ENCODE measurements around the gene SLC51B.

The SLC51B gene

GRCh38 chr15:65008983-65009382 is 36.2 kb upstream of the SLC51B start:
- TF ChIP-seq REST (IDR thresholded peaks at IDR 0.05; ENCODE audit: insufficient read depth in 1 of 2, low read depth in 2 of 2, low read length in 2 of 2) = no peak
- TF ChIP-seq TAF1 (IDR thresholded peaks at IDR 0.05; ENCODE audit: borderline replicate concordance, insufficient read depth, low read length) = no peak

GRCh38 chr15:65020419-65020818 is 24.8 kb upstream of the SLC51B start:
- TF ChIP-seq SIN3A (IDR thresholded peaks at IDR 0.05; ENCODE audit: borderline replicate concordance, insufficient read depth, low read length) (no peak), TAF1 (IDR thresholded peaks at IDR 0.05; ENCODE audit: borderline replicate concordance, insufficient read depth, low read length) (no peak), REST (IDR thresholded peaks at IDR 0.05; ENCODE audit: insufficient read depth in 1 of 2, low read depth in 2 of 2, low read length in 2 of 2) (no peak), FOXP2 (optimal IDR thresholded peaks at IDR 0.05; ENCODE audit: borderline replicate concordance, extremely low read depth, extremely low read length, insufficient read depth) (no peak), POLR2AphosphoS5 (IDR thresholded peaks at IDR 0.05; ENCODE audit: low read depth, low read length) (no peak)

GRCh38 chr15:65021488-65021887 is 23.7 kb upstream of the SLC51B start:
- TF ChIP-seq TAF1 (IDR thresholded peaks at IDR 0.05; ENCODE audit: borderline replicate concordance, insufficient read depth, low read length) (no peak), POLR2AphosphoS5 (IDR thresholded peaks at IDR 0.05; ENCODE audit: low read depth, low read length) (no peak), REST (IDR thresholded peaks at IDR 0.05; ENCODE audit: insufficient read depth in 1 of 2, low read depth in 2 of 2, low read length in 2 of 2) (no peak), SIN3A (IDR thresholded peaks at IDR 0.05; ENCODE audit: borderline replicate concordance, insufficient read depth, low read length) (no peak), FOXP2 (optimal IDR thresholded peaks at IDR 0.05; ENCODE audit: borderline replicate concordance, extremely low read depth, extremely low read length, insufficient read depth) (no peak)

GRCh38 chr15:65026756-65027155 is 18.4 kb upstream of the SLC51B start:
- no peak for TF ChIP-seq FOXP2 (optimal IDR thresholded peaks at IDR 0.05; ENCODE audit: borderline replicate concordance, extremely low read depth, extremely low read length, insufficient read depth)
- TF ChIP-seq REST (IDR thresholded peaks at IDR 0.05; ENCODE audit: insufficient read depth in 1 of 2, low read depth in 2 of 2, low read length in 2 of 2) = no peak
- TF ChIP-seq POLR2AphosphoS5 (IDR thresholded peaks at IDR 0.05; ENCODE audit: low read depth, low read length) = no peak

GRCh38 chr15:65027593-65027992 is 17.6 kb upstream of the SLC51B start:
- no peak for TF ChIP-seq POLR2AphosphoS5 (IDR thresholded peaks at IDR 0.05; ENCODE audit: low read depth, low read length)
- TF ChIP-seq SIN3A (IDR thresholded peaks at IDR 0.05; ENCODE audit: borderline replicate concordance, insufficient read depth, low read length) = no peak
